Stimulated activated CD4-positive, alpha-beta T cell treated with anti-CD3 and anti-CD28 coated beads, Interleukin-12 subunit alpha, Interleukin-12 subunit beta, amount 100 ng/mL, for 24 hours (primary cell): ENCODE data around the gene MYBPC2.

Experiments
- DNase-seq, 2 experiments: peaks; one replicate each; pipeline ENCODE4 v3.0.0-alpha.2; 2020; ENCODE audit warnings: low read depth in 2 of 2

The MYBPC2 gene

DNA sequence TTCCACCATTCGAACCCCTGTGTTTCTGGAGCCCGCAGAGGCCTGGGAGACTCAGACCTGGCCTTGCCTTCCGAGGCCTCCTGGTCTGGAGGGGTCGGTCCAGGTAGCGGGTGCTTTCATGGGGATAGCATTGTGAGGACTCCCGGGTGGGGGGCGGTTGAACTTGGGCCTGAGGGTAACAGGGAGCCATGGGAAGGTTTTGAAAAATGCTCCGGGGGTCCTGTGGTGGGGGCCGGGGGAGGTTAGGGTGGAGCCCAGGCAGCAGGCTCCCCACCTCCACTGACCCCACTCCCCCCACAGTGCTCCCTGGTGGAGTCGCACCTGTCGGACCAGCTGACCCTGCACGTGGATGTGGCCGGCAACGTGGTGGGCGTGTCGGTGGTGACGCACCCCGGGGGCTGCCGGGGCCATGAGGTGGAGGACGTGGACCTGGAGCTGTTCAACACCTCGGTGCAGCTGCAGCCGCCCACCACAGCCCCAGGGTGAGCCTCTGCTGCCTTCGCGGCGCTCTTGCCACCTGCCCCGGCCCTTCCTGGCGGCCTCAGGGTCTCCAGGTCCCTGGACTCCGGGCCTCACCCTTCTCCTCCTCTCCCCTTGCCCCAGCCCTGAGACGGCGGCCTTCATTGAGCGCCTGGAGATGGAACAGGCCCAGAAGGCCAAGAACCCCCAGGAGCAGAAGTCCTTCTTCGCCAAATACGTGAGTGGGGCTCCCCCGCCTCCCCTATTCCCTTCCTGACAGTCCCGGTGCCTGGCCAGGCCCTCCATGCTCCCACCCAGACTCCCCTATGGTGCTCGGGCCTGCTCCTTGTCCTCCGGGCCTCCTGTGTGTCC, 47.8 kb downstream of the MYBPC2 start:
- DNase-seq: no peak

DNA sequence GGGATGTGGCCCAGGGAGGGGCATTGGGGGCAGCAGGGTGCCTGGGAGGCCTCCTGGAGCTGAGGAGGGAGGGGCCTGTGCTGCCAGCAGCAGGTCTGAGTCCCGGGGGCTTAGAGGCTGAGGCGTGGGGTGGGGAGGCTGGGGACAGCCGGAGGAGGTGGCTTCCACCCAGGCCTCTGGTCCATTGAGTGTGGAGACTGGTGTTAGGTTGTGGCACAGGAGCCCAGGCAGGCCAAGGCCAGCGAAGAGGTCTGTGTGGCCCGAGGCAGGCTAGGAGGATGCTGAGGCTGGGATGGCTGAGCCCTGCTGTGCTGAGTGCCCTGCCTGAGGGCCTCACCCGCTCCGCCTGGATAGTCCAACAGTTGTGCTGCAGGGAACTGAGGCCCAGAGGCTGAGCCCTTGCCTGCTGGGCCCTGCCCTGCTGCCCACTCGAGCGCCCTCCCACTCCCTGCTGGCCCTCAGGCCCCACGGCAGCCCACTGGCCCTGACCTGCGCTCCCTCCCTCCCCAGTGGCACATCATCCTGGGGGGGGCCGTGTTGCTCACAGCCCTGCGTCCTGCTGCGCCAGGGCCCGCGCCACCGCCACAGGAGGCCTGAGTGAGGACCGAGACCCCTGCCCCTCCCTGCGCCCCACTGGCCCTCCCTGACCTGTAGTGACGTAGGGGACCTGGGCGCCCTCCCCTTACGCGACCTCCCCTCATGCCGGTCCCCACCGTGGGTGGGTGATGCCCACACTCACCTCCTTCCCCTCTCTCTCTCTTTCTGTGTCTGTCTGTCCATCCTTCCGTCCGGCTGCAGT, 48.9 kb downstream of the MYBPC2 start:
- no peak for DNase-seq

DNA sequence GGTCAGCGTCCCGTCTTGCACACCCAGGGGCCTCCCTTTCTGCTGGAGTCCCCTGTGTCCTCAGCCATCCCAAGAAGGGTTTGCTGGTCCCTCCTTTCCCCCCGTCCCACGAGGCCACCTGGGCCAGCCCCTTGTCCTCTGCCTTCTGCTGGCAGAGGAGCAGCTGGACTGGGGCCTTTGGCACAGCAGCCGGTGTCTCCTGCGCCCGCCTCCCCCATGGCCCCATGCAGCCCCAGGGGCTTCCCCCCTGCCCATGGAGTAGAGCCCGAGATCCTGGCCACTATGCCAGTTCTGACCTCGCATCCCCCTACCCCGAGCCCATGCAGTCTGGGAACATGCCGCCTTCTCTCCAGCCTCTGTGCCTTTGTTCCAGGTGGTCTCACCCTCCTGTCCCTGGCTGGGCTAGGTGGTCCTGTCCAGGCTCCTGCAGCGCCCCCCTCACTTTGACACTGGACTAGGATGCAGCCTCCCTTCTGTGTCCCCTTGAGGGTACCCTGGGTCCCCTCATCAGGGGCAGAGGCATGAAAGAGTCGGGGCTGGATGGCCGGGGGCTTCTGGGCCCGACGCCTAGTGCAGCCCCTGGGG, 49.7 kb downstream of the MYBPC2 start:
- DNase-seq: no peak

DNA sequence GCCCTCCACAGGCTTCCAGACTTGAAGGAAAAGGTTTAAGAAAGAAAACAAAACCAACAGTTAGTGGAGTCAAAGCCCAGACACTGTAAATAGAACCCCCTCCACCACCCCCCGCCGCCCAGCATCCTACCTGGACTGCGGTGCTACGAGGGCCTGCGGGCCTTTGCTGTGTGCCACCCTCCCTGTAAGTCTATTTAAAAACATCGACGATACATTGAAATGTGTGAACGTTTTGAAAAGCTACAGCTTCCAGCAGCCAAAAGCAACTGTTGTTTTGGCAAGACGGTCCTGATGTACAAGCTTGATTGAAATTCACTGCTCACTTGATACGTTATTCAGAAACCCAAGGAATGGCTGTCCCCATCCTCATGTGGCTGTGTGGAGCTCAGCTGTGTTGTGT, 50.2 kb downstream of the MYBPC2 start:
- no peak for DNase-seq

DNA sequence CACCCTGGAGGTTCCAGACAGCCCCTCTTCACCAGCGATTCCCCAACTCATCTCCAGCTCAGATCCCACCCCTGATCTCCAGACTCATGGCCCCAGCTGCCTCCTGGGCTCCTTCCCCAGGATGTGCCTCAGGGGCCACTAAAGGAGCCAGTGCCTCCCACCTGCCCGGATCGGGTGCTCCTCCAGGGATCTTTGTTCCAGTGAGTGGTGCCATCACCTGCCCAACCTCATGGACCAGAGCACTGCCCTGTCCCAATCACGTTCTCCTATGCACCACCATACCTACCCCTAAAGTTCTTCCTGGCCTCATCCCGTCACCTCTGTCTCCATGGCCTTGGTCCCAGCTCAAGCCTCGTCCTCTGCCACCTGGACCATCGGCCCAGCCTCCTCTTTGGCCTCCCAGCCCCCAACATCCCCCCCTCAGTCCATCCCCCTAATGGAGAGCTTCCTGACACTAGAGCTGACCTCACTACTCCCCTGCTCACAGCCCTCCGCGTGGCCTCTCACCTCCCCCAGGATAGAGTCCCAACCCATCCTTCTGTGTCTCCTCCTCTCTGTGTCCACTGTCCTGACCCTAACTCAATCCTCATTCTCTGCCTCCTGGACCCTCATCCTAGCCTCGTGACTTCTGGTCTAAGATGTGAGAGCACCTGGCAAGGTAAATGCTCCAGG, 52.7 kb downstream of the MYBPC2 start:
- DNase-seq: no peak

DNA sequence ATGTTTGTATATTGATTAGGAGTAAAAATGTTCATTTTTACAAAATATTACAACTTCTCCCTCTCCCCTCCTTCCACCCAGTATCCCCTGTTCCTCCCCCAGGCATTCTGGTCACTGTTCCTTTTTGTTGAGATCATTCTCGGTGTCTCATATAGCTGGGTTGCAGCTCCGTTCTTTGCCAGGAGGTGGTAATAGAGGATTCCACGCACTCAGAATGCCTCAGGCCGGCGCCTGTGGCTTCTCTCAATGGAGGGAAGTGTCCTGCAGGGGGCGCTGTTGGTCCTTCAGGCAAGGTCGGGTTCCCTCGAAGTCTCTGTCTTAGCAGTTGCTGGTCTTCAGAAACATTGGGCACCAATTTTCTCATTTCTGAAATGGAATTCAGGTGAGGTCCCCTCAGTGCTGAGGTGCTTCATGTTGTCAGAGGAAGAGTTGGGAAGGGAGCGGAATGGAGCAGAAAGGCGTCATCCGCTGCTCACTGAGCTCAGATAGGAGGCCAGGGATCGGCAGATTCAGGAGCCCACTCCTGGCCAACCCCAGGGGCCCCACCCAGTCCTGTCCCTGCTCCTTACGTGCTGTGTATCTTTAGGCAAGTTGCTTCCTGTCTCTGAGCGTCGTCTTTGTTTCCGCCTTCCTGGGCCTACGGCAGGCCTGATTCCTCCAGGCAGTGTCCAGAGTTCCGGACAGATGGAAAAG, 54.3 kb downstream of the MYBPC2 start:
- DNase-seq: peak; percentile 33 to 56

DNA sequence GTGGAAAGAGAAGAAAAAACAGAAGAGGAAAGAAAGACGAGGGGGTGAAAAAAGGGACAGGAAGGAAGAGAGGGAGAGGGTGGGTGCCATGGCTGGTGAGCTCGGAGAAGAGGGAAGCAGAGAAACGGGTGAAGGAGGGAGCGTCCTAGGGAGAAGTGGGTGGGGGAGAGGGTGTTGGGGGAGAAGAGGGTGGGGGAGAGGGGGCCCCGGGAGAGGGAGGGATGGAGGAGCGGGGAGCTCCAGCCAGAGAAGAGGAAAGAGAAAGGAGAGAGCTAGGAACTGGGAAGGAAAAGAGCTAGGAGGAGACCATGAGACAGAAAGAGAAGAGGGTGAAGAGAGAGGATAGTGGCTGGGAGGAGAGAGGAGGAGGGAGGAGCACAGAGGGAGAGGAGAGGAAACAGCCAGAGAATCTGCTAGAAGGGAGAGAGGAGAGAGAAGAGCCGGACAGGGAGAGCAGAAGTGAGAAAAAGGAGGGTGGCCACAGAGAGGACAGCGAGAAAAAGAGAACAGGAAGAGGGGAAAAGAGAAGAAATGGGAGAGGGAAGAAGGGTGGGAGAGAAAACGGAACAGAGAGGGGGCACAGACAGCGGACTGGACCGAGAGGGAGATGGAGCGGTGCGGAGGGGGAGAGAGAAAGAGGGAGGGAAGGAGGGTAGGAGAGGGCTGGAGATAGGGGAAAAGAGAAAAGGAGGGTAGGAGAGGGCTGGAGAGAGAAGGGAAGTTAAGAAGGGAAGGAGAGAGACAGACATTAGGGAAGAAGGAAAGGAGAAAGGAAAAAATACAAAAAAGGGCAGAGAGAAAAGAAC, 55.9 kb downstream of the MYBPC2 start:
- no peak for DNase-seq

DNA sequence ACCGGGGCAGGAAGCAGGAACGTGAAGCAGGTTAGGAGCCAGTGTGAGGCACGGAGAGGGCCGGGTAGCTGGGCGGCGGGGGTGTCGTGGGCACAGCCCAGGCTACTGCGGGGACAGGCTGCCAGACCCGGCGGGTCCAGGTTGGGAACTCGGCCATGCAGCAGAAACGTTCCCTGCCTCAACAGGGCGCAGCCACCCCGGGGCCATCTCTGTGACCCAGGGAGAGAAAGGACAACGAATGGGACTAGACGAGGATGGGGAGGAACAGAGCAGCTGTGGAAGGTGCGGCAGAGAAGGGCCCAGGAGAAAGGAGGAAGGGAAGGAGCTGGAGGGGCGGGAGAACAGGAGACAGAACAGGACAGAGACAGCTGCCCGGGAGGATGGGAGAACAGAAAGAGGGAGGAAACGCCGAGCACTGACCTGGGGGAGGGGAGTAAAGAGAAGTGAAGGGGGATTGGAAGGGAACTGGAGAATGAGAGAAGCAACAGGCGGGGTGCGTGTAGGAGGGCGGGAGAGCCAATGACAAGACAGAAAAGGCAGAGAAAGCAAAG, 56.8 kb downstream of the MYBPC2 start:
- no peak for DNase-seq

DNA sequence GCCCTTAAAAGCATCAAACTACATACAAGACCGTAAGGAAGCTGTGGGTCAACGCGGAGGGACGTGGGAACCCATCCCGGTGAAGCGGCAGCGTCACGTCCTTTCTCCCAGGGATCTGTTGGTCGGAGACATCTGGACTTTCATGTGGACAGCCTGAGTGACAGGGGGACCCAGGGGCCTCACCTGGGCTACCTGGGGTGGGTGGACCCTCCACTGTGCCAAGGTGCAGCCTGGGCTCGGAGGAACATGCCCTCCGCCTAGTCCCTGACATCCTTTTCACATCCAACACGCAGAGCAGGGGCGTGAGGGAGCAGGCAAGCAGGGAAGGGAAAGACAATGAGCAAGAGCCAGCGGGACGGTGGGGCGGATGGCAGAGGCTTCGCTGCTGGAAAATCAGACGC, 57.7 kb downstream of the MYBPC2 start:
- no peak for DNase-seq

DNA sequence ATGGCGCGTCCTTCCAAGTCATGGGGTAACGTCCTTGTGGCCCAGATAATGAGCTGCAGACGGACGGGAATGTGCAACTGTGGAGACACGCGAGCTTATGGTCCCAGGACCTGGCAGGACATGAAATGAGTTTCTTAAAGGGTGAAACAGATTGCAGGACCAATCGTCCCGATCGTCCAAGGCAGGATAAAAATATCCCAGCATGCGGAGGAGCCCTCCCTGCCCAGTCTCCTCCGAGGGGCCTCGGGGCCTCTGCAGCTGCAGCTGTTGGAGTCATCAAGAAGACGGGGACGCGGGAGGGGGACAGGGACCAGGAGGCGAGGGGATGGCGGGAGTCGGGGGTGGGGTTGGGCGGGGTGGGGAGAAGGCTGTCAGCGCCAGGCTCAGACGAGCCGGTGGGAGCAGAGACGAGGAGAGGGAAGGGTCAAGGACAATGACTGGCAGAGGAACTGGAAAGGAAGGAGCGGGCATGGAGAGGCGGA, 58.3 kb downstream of the MYBPC2 start:
- no peak for DNase-seq

DNA sequence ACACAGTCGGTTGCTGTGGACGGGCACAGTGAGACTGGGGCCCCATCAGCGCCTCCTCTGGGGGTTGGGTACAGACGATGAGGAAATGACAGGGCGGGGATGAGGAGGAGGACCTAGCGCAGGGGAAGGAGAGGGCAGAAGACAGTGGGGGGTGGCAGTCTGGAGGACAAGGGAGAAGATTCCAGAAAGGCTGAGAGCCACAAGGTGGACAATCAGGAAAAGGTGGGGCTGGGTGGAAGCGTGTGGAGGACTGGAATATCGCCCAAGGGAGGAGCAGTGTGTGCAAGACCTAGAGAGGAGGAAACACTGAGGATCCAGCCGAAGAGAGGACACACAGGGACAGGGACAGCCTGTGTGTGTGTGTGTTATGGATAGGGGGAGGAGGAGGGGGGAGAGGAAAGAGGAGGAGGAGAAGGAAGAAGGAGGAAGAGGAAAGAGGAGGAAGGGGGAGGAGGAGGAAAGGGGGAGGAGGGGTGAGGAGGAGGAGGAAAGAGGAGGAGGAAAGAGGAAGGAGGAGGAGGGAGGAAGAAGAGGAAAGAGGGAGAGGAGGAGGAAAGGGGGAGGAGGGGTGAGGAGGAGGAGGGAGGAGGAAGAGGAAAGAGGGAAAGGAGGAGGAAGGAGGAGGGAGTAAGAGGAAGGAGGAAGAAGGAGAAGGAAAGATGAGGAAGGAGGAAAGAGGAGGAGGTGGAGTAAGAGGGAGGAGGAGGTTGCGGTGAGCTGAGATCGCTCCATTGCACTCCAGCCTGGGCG, 59.8 kb downstream of the MYBPC2 start:
- DNase-seq: peak in 1 of 2 experiments; percentile 20

DNA sequence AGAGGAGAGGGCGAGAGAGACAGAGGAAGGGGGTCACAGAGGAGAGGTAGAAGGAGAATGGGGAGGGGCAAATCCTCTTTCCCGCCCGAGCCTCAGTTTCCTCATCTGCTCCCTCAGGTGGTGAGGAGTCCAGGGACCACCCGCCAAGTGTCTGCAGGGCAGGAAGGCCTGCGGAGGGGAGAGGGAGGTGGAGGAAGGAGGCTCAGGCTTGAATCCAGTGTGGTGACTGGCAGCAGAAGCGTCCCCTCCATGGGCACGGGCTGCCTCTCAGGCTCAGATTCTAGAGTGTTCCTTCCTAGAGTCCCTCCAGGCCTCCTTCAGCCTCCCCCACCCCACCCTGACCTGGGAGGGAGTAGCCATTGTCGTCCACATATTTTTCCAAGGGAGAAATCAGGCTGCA, 60.5 kb downstream of the MYBPC2 start:
- DNase-seq: no peak

DNA sequence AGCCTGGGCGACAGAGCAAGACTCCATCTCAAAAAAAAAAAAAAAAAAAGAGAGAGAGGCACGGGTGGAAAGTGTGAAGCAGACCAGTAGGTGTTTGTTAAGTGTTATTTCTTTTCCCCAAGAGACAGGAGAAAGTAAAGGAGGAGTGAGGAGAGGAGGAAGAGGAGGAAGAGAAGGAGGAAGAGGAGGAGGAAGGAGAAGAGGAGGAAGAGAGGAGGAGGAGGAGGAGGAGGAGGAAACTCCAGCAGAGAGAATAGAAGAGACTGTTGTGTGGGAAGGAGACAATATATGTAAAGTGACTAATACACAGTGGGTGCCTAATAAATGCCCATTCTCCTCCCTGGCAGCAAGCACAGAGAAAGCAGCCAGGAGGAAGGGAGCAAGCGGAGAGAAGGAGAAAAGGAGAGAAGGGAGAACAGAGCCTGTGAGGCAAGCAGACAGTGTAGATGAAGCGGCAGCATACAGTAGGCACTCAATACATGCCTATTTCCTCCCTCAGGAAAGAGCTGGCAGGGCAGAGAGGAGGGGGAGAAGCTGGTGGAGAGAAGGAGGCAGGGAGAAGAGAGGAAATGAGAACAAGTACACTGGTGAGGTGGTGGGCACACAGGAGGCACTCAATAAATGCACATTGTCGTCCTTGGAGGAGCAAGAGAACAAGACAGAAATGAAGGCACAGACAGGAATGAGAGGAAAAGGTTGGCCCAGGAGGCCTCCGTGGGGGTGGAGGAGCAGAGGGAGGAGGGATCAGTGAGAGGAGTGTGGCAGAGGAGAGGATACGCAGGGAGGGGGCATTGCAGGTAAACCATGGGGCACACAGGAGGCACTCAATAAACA, 61.7 kb downstream of the MYBPC2 start:
- DNase-seq: no peak

DNA sequence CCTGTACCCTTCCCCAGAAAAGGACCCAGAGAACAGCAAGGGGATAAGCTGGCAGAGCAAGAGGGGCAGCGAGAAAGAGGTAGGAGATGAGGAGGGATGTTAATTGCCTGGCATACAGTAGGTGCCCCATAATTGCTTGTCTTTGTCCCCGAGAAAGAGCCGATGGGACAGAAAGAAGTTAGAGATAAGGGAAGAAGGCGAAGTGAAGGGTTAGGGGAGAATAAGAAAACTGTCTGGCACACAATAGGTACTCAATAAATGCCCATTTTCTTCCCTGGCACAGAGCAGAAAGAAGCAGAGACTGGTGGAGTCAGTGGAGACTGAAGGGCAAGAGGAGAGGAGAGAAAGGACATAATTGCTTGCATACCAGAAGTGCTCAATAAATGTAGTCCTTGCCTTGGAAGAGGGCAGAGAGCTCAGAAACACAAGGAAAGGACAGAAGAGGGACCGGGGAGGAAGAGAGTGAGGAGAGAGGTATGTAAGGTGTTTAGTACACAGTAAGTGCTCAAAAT, 62.4 kb downstream of the MYBPC2 start:
- DNase-seq: no peak

DNA sequence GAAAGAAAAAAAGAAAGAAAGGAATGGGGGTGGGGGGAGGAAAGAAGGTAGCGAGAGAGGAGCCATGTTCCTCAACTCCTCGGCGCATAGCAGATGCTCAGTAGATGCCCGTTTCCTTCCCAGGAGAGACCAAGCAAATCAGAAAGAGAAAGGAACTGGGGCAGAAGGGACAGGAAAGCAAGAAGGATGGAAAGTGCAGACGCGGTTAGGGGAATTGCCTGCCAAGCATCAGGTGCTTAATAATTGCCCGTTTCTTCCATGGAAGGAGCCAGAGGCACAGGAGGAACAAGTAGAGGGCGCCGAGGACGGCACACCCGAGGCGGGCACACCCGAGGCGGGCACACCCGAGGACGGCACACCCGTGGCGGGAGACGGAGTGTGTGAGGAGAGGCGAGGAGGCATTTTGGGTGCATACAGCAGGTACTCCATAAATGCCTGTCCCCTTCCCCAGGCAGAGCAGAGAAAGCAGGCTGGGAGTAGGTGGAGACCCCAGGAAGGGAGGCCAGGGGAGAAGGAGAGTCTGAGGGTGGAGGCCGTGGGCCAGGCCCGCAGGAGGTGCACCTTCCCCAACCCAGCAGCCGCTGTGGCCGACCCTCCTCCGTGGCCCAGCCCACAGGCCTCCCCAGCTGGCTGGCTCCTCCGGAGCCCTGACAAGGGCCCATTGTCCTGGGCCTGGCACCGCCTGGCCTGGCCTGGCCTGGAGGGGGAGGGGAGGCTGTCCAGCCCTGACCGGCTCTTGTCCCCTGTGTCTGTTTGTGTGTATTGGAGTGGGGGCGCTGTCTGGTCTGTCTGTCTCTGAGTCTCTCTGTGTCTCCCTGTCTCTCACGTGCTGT, 63.7 kb downstream of the MYBPC2 start:
- DNase-seq: no peak

DNA sequence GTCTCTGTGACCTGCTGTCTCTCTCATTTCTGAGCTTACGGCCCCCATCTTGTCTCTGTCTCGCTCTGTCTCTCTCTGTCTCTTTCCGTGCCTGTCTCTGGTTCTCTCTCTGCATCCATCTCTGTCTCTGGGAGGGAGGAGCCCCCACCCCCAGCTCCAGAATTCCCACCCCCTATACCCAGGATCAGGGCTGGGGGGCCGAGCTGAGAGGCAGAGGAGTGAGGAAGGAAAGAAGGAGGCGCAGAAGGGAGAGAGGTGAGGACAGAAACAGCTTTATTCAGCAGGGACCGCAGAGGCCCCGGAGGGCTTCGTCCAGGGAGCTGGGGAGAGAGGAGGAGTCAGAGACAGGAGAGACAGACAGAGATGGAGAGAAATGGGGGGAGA, 64.3 kb downstream of the MYBPC2 start:
- DNase-seq: no peak

DNA sequence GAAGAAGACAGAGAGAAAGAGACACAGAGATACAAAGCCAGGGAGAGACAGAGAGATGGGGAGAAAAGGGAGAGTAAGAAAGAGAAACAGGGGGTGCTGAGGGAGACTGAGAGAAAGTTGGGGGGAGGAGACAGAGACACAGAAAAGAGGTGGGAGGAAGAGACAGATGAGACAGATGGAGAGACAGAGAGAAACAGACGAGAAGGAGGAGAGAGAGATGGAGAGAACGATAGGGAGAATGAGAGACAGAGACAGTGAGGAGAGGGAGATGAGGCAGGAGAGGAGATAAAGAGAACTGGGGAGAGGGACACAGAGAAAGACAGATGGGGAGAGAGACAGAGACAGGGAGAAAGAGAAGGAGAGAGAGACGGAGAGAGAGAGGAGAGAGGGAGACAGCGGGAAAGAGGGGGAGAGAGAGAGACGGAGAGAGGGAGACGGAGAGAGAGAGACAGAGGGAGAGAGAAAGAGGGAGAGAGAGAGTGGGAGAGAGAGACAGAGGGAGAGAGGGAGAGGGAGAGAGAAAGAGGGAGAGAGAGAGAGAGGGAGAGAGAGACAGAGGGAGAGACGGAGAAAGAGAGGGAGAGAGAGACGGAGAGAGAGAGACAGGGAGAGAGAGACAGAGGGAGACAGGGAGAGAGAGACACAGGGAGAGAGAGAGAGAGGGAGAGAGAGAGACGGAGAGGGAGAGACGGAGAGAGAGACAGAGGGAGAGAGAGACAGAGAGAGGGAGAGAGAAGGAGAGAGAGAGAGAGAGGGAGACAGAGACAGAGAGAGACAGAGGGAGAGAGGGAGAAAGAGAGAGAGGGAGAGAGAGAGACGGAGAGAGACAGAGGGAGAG, 65.7 kb downstream of the MYBPC2 start:
- no peak for DNase-seq
